SJSA1 (cell line): Measurements from ENCODE around the gene TLR4. TPM values are rescaled to one million over a fixed set of nuclear protein-coding genes. Genes with fewer than 3 reads are reported as not detected.

Experiments used
- DNase-seq, 2 experiments: peaks; one replicate each; pipeline ENCODE4 v3.0.0-alpha.2; 2015 to 2020; ENCODE audit warnings: low spot score in 2 of 2, low read depth in 1 of 2
- H3K27ac ChIP-seq: fragments of 250-450 bp; sonication (Bioruptor Pico); 2 replicates; pipeline ENCODE4 v1.5.1; 2020; ENCODE audit warnings: mild to moderate bottlenecking, moderate library complexity
- H3K27me3 ChIP-seq: fragments of 250-450 bp; sonication (Bioruptor Pico); replicated peaks from 2 replicates; pipeline ENCODE4 v1.5.1; 2020; ENCODE audit warnings: mild to moderate bottlenecking, moderate library complexity
- H3K36me3 ChIP-seq: fragments of 250-450 bp; sonication (Bioruptor Pico); 2 replicates; pipeline ENCODE4 v1.5.1; 2020; ENCODE audit warnings: mild to moderate bottlenecking
- H3K4me1 ChIP-seq: fragments of 250-450 bp; sonication (Bioruptor Pico); replicated peaks from 2 replicates; pipeline ENCODE4 v1.6.1; 2021; ENCODE audit warnings: mild to moderate bottlenecking
- H3K4me3 ChIP-seq: fragments of 250-450 bp; sonication (Bioruptor Pico); 2 replicates; pipeline ENCODE4 v1.5.1; 2020; ENCODE audit warnings: mild to moderate bottlenecking
- H3K9me3 ChIP-seq: fragments of 250-450 bp; sonication (Bioruptor Pico); replicated peaks from 2 replicates; pipeline ENCODE4 v1.5.1; 2020; ENCODE audit warnings: mild to moderate bottlenecking
- total RNA-seq: library from RNA; depleted of rRNA; stranded (reverse); fragments of >200 nt; shearing (Covaris generic); gene quantifications from 2 replicates; pipeline ENCODE4 v1.2.3, GENCODE V29; 2014

The TLR4 gene
- total RNA-seq, 1 experiment from 2014 or later, result 27.3 TPM

- Histone ChIP-seq H3K4me1 (peaks cover 33% of the 10 kb centered on the region), H3K27me3 (no peaks in the 10 kb centered on the region), H3K9me3 (no peaks in the 10 kb centered on the region), H3K27ac (no peak overlapping the region), H3K4me3 (no peak overlapping the region), H3K36me3 (peaks cover 4% of the 10 kb centered on the region)
- DNase-seq, result no peak
These were observed 16.4 kb downstream of the TLR4 start for GRCh38 chr9:117720555-117720954.

DNA sequence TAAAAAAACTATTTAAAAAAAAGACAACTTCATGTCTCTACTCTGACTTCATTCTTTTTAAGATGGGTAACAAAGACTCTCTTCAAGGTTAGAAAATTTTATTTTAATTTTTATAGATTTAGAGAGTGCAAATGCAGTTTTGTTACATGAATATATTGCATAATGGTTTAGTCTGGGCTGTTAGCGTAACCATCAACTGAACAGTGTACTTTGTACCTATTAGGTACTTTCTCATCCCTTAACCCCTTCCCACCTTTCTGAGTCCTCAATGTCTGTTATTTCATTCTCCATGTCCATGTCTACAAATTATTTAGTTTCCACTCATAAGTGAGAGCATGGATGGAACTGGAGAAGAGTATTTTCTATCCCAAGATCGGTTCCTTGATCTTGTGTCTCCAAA, 16.8 kb downstream of the TLR4 start:
- H3K27me3 ChIP-seq, result no peaks in the 10 kb centered on the region
- H3K4me1 ChIP-seq, result peaks cover 33% of the 10 kb centered on the region
- no peaks in the 10 kb centered on the region for H3K9me3 ChIP-seq
- H3K36me3 ChIP-seq, result no peaks in the 10 kb centered on the region; the same call in none of the 2 replicates
- H3K4me3 ChIP-seq, result no peak overlapping the region
- no peak overlapping the region for H3K27ac ChIP-seq
- no peak for DNase-seq

DNA sequence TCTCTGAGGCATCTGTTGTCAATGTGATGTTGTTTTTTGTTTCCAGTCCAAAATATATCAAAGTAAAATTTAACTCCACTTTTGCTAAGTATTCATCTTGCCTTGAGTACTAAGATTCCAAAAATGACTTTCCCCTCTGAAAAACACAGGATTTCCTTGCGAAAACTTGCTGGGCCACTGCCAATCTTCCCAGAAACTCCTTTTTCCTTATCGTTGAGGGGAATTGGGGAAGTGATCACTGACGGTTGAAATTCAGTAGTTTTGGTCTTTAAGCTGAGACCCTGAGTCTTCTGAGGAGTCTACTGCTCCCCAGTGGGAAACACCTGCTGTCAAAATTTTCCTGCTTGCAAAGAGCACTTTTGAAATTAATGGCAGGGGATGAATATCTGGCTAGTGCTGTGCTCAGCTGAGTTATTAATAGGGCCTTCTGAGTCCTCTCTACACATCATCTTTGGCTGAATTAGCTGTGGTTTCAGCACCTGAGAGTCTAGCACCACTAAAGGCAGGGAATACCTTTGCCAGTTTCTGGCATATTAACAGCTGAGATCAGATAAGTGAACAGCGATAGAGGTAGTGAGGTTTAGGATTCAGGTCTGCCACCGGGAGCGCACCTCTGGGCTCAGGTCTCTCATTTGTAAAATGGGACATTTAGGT, 18.0 kb downstream of the TLR4 start:
- no peak overlapping the region for H3K4me3 ChIP-seq
- H3K36me3 ChIP-seq, result no peaks in the 10 kb centered on the region
- H3K27ac ChIP-seq, result no peak overlapping the region
- no peaks in the 10 kb centered on the region for H3K27me3 ChIP-seq
- DNase-seq, result no peak
- no peaks in the 10 kb centered on the region for H3K9me3 ChIP-seq
- H3K4me1 ChIP-seq, result peaks cover 33% of the 10 kb centered on the region

DNA sequence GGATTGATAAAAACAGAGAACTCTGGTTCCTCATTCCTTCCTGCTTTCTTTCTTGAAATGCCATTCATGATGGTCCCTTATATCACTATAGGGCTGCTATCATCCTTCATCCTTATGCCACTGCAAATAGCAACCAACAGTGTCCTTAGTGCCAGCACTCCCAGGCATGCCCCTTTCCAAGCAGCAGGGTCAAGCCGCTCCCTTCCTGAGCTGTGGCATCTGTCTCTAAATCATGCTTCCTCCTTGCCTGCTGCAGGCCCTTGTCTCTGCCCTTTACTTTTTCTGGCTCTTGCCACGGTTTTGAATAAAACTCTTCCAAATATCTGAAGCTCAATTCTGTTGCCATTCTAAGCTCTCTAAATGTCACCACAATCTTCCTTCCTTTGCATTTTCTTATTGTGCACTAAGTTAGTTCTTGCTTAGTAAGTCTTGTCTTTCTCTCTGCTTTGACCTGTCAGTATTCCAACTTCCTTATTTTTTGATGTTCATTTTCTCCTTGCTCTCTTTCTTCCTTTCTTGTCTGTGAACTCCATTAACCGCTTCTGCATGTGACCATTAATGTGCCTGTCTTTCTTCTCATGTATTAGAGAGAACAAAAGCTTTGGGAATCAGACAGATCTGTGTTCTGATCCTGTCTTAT, 19.9 kb downstream of the TLR4 start:
- H3K9me3 ChIP-seq, result no peaks in the 10 kb centered on the region
- H3K4me1 ChIP-seq, result peaks cover 16% of the 10 kb centered on the region
- no peak for DNase-seq
- no peaks in the 10 kb centered on the region for H3K36me3 ChIP-seq
- H3K27me3 ChIP-seq, result no peaks in the 10 kb centered on the region
- no peak overlapping the region for H3K4me3 ChIP-seq
- H3K27ac ChIP-seq, result no peak overlapping the region

DNA sequence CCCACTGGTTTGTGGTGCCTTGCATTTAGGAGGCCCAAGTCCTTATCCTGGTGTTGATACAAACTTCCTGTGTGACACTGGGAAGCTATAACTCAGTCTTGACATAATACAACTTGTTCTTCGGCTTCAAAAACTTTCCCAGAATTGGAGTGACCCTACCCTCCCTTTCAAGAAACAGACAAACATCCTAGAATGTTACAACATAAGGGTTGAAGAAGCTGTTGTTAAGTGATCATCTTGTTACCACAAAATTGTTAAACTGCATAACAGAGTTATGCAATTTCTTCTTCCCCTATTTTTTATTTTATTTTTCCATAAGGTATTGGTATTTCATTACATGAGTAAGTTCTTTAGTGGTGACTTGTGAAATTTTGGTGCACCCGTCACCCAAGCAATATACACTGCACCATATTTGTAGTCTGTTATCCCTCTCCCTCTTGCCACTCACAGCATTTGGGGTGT, 21.3 kb downstream of the TLR4 start:
- H3K4me1 ChIP-seq, result peaks cover 4% of the 10 kb centered on the region; the same call in 1 of the 2 replicates
- H3K4me3 ChIP-seq, result no peak overlapping the region
- H3K27ac ChIP-seq, result no peak overlapping the region
- DNase-seq, result no peak
- H3K27me3 ChIP-seq, result no peaks in the 10 kb centered on the region
- no peaks in the 10 kb centered on the region for H3K36me3 ChIP-seq
- no peaks in the 10 kb centered on the region for H3K9me3 ChIP-seq

- no peaks in the 10 kb centered on the region for H3K9me3 ChIP-seq
- no peaks in the 10 kb centered on the region for H3K36me3 ChIP-seq
- no peak overlapping the region for H3K4me3 ChIP-seq
- no peak for DNase-seq
- no peaks in the 10 kb centered on the region for H3K27me3 ChIP-seq
- H3K4me1 ChIP-seq, result peaks cover 7% of the 10 kb centered on the region
- H3K27ac ChIP-seq, result no peak overlapping the region
These were observed 25.2 kb downstream of the TLR4 start for GRCh38 chr9:117729375-117729774.

- H3K9me3 ChIP-seq, result no peaks in the 10 kb centered on the region
- H3K27me3 ChIP-seq, result no peaks in the 10 kb centered on the region
- no peak overlapping the region for H3K27ac ChIP-seq
- peaks cover 18% of the 10 kb centered on the region for H3K4me1 ChIP-seq
- H3K4me3 ChIP-seq, result no peak overlapping the region
- no peak for DNase-seq
- no peaks in the 10 kb centered on the region for H3K36me3 ChIP-seq
These were observed 28.3 kb downstream of the TLR4 start for GRCh38 chr9:117732494-117732893.

DNA sequence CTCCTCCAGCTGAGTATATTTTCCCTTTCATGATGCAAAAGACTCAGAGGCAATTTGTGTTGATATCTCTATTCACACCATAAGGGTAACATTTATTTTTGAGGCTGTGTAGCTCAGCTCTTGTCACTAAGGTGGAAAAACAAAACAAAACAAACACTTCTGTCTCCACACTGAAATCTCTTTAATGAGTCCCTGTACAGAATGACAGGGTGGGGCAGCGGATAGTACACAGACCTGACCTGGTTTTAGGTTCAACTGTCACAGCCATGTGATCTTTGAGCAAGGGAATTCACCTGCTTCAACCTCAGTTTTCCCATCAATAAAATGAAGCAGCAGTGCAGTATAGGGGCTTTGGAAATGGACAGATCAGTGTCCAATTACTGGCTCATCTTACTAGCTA, 29.3 kb downstream of the TLR4 start:
- no peak overlapping the region for H3K4me3 ChIP-seq
- no peaks in the 10 kb centered on the region for H3K36me3 ChIP-seq
- no peak for DNase-seq
- H3K9me3 ChIP-seq, result no peaks in the 10 kb centered on the region
- H3K27ac ChIP-seq, result no peak overlapping the region
- H3K4me1 ChIP-seq, result peaks cover 18% of the 10 kb centered on the region
- H3K27me3 ChIP-seq, result no peaks in the 10 kb centered on the region

DNA sequence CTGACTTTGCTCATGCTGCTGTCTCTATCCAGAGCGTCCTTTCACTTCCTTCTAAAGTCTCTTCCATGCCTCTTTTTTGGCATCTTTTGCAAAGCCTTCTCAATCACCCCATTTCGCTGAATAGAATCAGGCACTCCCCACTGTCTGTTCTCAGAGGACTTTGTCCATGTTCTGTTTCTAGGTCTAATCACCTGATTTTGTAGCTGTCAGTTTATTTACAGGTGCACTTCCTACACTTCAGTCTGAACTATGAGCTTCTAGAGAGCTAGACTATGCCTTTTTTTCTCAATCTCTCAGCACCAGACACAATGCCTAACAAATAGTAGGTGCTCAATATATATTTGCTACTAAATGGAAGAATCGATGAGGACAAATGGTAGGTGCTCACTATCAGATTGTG, 29.9 kb downstream of the TLR4 start:
- Histone ChIP-seq H3K9me3 (no peaks in the 10 kb centered on the region), H3K27me3 (no peaks in the 10 kb centered on the region), H3K36me3 (no peaks in the 10 kb centered on the region), H3K4me3 (no peak overlapping the region), H3K4me1 (peaks cover 18% of the 10 kb centered on the region), H3K27ac (peak overlapping the region; percentile 29)
- no peak for DNase-seq

DNA sequence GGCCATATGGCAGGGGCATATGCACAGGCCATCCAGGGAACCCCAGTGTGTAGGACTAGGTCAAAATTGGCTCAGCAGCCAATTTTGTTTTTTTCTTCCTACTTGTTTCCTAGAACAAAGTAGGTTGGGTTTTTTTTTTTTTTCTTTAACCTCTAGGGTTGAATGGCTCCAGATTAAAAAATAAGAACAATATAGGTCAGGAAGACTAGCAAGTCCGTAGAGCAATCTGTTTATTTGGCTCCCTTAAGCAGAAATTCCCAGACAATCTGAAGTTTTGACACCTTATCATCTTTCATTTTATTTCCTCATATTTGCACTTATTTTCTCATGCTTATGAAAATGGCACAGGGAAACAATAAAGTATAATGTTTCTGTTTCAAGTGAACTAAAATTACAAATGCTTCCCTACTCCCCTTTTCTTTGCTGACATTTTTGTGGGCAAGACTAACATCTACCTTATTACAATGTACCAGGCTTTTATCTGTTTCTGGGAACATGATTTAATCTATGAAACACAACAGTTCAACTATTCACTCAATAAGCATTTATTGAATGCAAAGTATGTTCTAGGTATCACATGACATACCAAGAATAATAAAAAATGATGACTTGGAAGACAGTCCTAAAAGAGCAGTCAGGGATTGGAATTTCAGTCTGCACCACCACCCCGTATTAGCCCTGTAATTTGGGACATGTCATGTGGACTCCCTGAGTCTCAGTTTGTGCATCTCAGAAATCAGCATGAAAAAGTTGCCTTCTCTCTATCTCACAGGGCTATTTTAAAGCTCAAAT, 30.5 kb downstream of the TLR4 start:
- Histone ChIP-seq H3K36me3 (no peaks in the 10 kb centered on the region), H3K27ac (peak overlapping the region; percentile 29), H3K9me3 (no peaks in the 10 kb centered on the region), H3K4me1 (peaks cover 18% of the 10 kb centered on the region), H3K4me3 (no peak overlapping the region), H3K27me3 (no peaks in the 10 kb centered on the region)
- peak in 1 of 2 experiments; percentile 50 for DNase-seq

- peaks cover 18% of the 10 kb centered on the region for H3K4me1 ChIP-seq
- no peak overlapping the region for H3K4me3 ChIP-seq
- no peaks in the 10 kb centered on the region for H3K27me3 ChIP-seq
- DNase-seq, result no peak
- no peaks in the 10 kb centered on the region for H3K9me3 ChIP-seq
- H3K27ac ChIP-seq, result no peak overlapping the region
- no peaks in the 10 kb centered on the region for H3K36me3 ChIP-seq
These were observed 33.6 kb downstream of the TLR4 start for GRCh38 chr9:117737721-117738226.

DNA sequence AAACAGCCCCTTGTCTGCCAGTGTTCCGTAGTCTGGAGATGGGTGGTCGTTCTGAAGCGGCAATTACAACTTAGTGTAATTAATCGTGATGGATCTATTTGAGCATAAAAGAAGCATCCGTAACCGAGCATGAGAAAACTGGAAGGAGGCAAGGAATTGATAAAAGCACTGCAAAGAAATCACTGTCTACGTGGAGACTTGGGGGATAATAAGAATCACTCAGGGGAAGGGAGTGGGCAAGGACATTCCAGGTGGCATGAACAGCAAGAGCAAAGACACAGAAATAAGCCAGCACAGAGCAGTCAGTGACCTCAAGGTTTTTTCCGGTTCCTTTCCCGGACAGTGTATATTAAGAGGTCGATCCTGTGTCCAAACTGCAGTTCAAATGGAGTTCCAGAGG, 35.0 kb downstream of the TLR4 start:
- peaks cover 12% of the 10 kb centered on the region for H3K4me1 ChIP-seq
- H3K36me3 ChIP-seq, result no peaks in the 10 kb centered on the region
- H3K27ac ChIP-seq, result no peak overlapping the region
- no peaks in the 10 kb centered on the region for H3K9me3 ChIP-seq
- no peak for DNase-seq
- no peaks in the 10 kb centered on the region for H3K27me3 ChIP-seq
- no peak overlapping the region for H3K4me3 ChIP-seq

- Histone ChIP-seq H3K27me3 (no peaks in the 10 kb centered on the region), H3K36me3 (no peaks in the 10 kb centered on the region), H3K4me3 (no peak overlapping the region), H3K4me1 (peaks cover 7% of the 10 kb centered on the region), H3K27ac (no peak overlapping the region), H3K9me3 (no peaks in the 10 kb centered on the region)
- no peak for DNase-seq
These were observed 35.6 kb downstream of the TLR4 start for GRCh38 chr9:117739624-117740347.
